Measurements from ENCODE around the gene CDK16. TPM values are rescaled to one million over a fixed set of nuclear protein-coding genes. Genes with fewer than 3 reads are reported as not detected.

CDK16 gene
- total RNA-seq, 1 donor from 2014 or later: 54.8 TPM

DNA sequence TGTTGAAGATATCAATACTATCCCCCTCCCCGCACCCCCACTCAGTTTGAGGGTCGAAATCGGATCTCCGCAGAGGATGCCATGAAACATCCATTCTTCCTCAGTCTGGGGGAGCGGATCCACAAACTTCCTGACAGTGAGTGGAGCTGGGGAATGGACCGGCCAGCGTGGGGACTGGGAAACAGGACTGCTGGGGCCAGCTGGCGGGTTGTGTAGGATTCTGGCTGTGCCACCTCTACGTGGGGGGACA lies 8.8 kb downstream of the CDK16 start:
- no peak for DNase-seq (ENCODE audit: low read depth)
- Histone ChIP-seq H3K4me3 (ENCODE audit: low read depth, low read length) (no peak overlapping the region), H3K36me3 (ENCODE audit: control insufficient read depth, insufficient read depth, low read length) (peaks cover 13% of the 10 kb centered on the region), H3K27me3 (ENCODE audit: control insufficient read depth, insufficient read depth, low read length) (no peaks in the 10 kb centered on the region)
- FAIRE-seq: no peak
- no peak for TF ChIP-seq CTCF (IDR thresholded peaks at IDR 0.05; ENCODE audit: insufficient read depth, low read length, severe bottlenecking)

GRCh38 chrX:47228550-47229270 lies 10.2 kb downstream of the CDK16 start:
- DNase-seq (ENCODE audit: low read depth) (no peak), FAIRE-seq (no peak)
- no peak for TF ChIP-seq CTCF (IDR thresholded peaks at IDR 0.05; ENCODE audit: insufficient read depth, low read length, severe bottlenecking)
- H3K4me3 ChIP-seq (ENCODE audit: low read depth, low read length): no peak overlapping the region
- H3K27me3 ChIP-seq (ENCODE audit: control insufficient read depth, insufficient read depth, low read length): no peaks in the 10 kb centered on the region
- peaks cover 9% of the 10 kb centered on the region for H3K36me3 ChIP-seq (ENCODE audit: control insufficient read depth, insufficient read depth, low read length)

DNA sequence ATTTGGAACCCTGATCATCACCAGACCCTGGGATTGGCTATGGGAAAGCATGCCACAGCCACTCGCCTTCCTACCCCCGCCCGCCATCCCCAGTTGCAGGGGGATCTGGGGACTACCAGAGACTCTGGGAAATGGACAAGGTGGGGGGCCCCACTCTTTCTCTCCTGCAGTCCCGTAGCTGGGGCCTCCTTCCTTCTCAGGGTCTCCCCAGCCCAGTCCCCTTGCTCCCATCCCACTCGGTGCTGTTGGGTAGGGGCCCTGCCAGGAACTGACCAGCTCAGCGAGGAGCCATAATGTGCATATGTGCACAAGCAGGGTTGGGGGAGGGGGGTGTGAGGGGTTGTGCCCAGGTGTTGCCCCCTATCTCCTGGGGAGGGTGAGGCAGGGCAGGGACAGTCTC lies 10.9 kb downstream of the CDK16 start:
- no peak overlapping the region for H3K4me3 ChIP-seq (ENCODE audit: low read depth, low read length)
- no peaks in the 10 kb centered on the region for H3K27me3 ChIP-seq (ENCODE audit: control insufficient read depth, insufficient read depth, low read length)
- no peak for FAIRE-seq
- peaks cover 3% of the 10 kb centered on the region for H3K36me3 ChIP-seq (ENCODE audit: control insufficient read depth, insufficient read depth, low read length)
- no peak for TF ChIP-seq CTCF (IDR thresholded peaks at IDR 0.05; ENCODE audit: insufficient read depth, low read length, severe bottlenecking)
- no peak for DNase-seq (ENCODE audit: low read depth)

DNA sequence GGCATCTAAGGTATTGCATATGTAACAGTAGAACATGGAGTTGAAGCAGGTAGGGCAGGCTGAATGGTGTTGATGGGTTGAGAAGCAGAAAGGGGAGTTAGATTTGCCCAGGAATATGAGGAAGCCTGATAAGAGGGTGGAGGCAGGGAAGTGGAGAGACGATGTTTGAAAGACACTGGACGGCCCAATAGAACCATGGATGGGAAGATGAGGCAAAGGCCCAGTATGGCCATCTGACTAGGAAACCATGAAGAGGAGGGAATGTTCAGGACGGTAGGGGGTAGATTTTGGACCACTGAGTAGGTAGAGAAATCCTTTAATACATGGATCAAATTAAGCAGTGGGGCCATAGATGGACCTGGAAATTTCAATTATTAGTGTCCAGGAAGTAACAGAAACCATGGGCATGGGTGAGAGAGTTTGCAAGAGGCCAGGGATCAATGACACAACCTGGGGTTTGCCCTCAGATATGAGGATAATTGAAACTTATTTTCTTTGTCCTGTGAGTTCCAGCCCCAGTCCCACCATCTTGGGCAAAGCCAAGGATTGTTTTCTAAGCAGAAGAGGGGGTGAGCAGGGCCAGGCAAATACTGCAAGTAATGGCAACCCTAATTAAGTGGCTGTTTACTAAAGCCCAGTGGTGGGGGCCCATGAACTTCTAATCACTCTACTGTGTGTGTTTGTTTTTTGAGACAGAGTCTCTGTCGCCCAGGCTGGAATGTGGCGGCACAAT lies 11.8 kb downstream of the CDK16 start:
- FAIRE-seq (no peak), DNase-seq (ENCODE audit: low read depth) (no peak)
- no peak for TF ChIP-seq CTCF (IDR thresholded peaks at IDR 0.05; ENCODE audit: insufficient read depth, low read length, severe bottlenecking)

GRCh38 chrX:47231167-47231566 lies 12.7 kb downstream of the CDK16 start:
- no peak for TF ChIP-seq CTCF (IDR thresholded peaks at IDR 0.05; ENCODE audit: insufficient read depth, low read length, severe bottlenecking)
- FAIRE-seq: no peak
- no peak overlapping the region for H3K4me3 ChIP-seq (ENCODE audit: low read depth, low read length)
- DNase-seq (ENCODE audit: low read depth): no peak
- H3K27me3 ChIP-seq (ENCODE audit: control insufficient read depth, insufficient read depth, low read length): no peaks in the 10 kb centered on the region
- H3K36me3 ChIP-seq (ENCODE audit: control insufficient read depth, insufficient read depth, low read length): no peaks in the 10 kb centered on the region

More for the DNA sequence above, 11.8 kb downstream of the CDK16 start:
- Histone ChIP-seq H3K27me3 (ENCODE audit: control insufficient read depth, insufficient read depth, low read length) (no peaks in the 10 kb centered on the region), H3K4me3 (ENCODE audit: low read depth, low read length) (no peak overlapping the region), H3K36me3 (ENCODE audit: control insufficient read depth, insufficient read depth, low read length) (no peaks in the 10 kb centered on the region)

Measured in bronchial epithelial cell (primary cell).